H1 (cell line): ENCODE measurements around the gene PER2. TPM values are rescaled to one million over a fixed set of nuclear protein-coding genes. Genes with fewer than 3 reads are reported as not detected.

Source experiments
- CTCF ChIA-PET: fragments of 300-600 bp; sonication (Branson Sonifier 250); formaldehyde crosslinking; loops from one replicate; lab custom pipeline; 2021; ENCODE audit not compliant: partially characterized antibody; lab: Charles Lee
- POLR2A ChIA-PET: fragments of 300-600 bp; sonication (Branson Sonifier 250); formaldehyde crosslinking; loops from one replicate; lab custom pipeline; 2021; ENCODE audit warnings: inconsistent platforms; ENCODE audit not compliant: partially characterized antibody; lab: Charles Lee
- DNase-seq, 2 experiments: peaks; one replicate each; pipeline versions ENCODE4 v3.0.0 to v3.0.0-alpha.2; 2010 to 2022; ENCODE audit warnings: low spot score in 2 of 2, low read depth in 1 of 2, mixed read lengths in 1 of 2
- FAIRE-seq: peaks from 2 replicates; lab custom pipeline; 2011; peaks lifted over from hg19 to GRCh38; lab: Jason Lieb, UNC
- H2AFZ ChIP-seq: 2 replicates; pipeline ENCODE4 v1.8.1; 2012; ENCODE audit warnings: low read length, inconsistent platforms
- H2AK5ac ChIP-seq: 2 replicates; pipeline ENCODE4 v1.6.1; 2013; ENCODE audit warnings: low read depth, low read length
- H2BK120ac ChIP-seq: replicated peaks from 2 replicates; pipeline ENCODE3; 2013; ENCODE audit warnings: low read depth, low read length, inconsistent platforms
- H2BK12ac ChIP-seq: 2 replicates; pipeline ENCODE4 v1.6.1; 2013; ENCODE audit warnings: low read depth, low read length
- H2BK15ac ChIP-seq: 2 replicates; pipeline ENCODE4 v1.6.1; 2013; ENCODE audit warnings: low read length
- H2BK20ac ChIP-seq: 2 replicates; pipeline ENCODE4 v1.6.1; 2013; ENCODE audit warnings: low read length
- H2BK5ac ChIP-seq: 2 replicates; pipeline ENCODE4 v1.6.1; 2013; ENCODE audit warnings: low read depth, low read length
- H3K14ac ChIP-seq: 2 replicates; pipeline ENCODE4 v1.6.1; 2013; ENCODE audit warnings: inconsistent platforms; ENCODE audit not compliant: insufficient read length
- H3K18ac ChIP-seq: 2 replicates; pipeline ENCODE4 v1.6.1; 2013; ENCODE audit warnings: low read length; ENCODE audit errors: extremely low read depth
- H3K23ac ChIP-seq: 2 replicates; pipeline ENCODE4 v1.6.1; 2013; ENCODE audit warnings: inconsistent platforms; ENCODE audit not compliant: insufficient read length
- H3K23me2 ChIP-seq: 2 replicates; pipeline ENCODE4 v1.6.1; 2013; ENCODE audit warnings: low read depth, low read length
- H3K27ac ChIP-seq: 2 replicates; pipeline ENCODE4 v1.6.1; 2011; ENCODE audit warnings: low read depth, low read length, inconsistent platforms
- H3K27me3 ChIP-seq, 4 experiments: replicated peaks in 1 of 4; 1 replicate in 1 of 4; 2 replicates in 3 of 4; pipeline versions ENCODE4 v1.6.1 to v1.8.1; 2011 to 2013; ENCODE audit warnings: low read length in 3 of 4, mild to moderate bottlenecking in 3 of 4, inconsistent platforms in 2 of 4, mixed read lengths in 2 of 4, moderate library complexity in 1 of 4; ENCODE audit not compliant: control insufficient read depth in 3 of 4, insufficient read depth in 3 of 4; ENCODE audit errors: extremely low read depth in 1 of 4
- H3K36me3 ChIP-seq, 4 experiments: 2 replicates each; pipeline versions ENCODE4 v1.6.1 to v1.8.1; 2011 to 2013; ENCODE audit warnings: mild to moderate bottlenecking in 4 of 4, low read length in 3 of 4, moderate library complexity in 2 of 4, control low read depth in 1 of 4, inconsistent platforms in 1 of 4; ENCODE audit not compliant: insufficient read depth in 4 of 4, control insufficient read depth in 2 of 4
- H3K4ac ChIP-seq: replicated peaks from 2 replicates; pipeline ENCODE3; 2013; ENCODE audit warnings: low read length, low read depth, mixed read lengths, inconsistent platforms; ENCODE audit not compliant: insufficient read length
- H3K4me1 ChIP-seq, 4 experiments: replicated peaks in 1 of 4; 1 replicate in 1 of 4; 2 replicates in 3 of 4; pipeline versions ENCODE4 v1.6.1 to v1.8.1; 2011 to 2013; ENCODE audit warnings: low read length in 3 of 4, inconsistent platforms in 2 of 4, mixed read lengths in 1 of 4; ENCODE audit not compliant: insufficient read depth in 4 of 4, control insufficient read depth in 3 of 4
- H3K4me2 ChIP-seq, 2 experiments: 2 replicates each; pipeline versions ENCODE4 v1.6.1 to v1.8.1; 2011 to 2013; ENCODE audit warnings: low read depth in 2 of 2, low read length in 2 of 2, control low read depth in 1 of 2, inconsistent platforms in 1 of 2, mild to moderate bottlenecking in 1 of 2; ENCODE audit not compliant: insufficient read depth in 1 of 2
- H3K4me3 ChIP-seq, 4 experiments: fragments of 200-600, 300-600 bp in 1 of 4; sonication (generic), shearing (Covaris generic), sonication (Bioruptor Twin) in 1 of 4; 2 replicates each; pipeline versions ENCODE4 v1.5.1 to v1.8.1; 2011 to 2016; ENCODE audit warnings: low read length in 4 of 4, low read depth in 3 of 4, control low read depth in 2 of 4, inconsistent platforms in 2 of 4, mild to moderate bottlenecking in 2 of 4, mixed read lengths in 1 of 4, moderate library complexity in 1 of 4; ENCODE audit not compliant: insufficient read depth in 2 of 4; ENCODE audit errors: extremely low read depth in 1 of 4
- H3K56ac ChIP-seq: replicated peaks from 2 replicates; pipeline ENCODE3; 2013; ENCODE audit warnings: low read depth, mild to moderate bottlenecking, mixed read lengths, low read length, inconsistent platforms; ENCODE audit not compliant: insufficient read length
- H3K79me1 ChIP-seq: 2 replicates; pipeline ENCODE4 v1.6.1; 2013; ENCODE audit warnings: low read depth, low read length, control low read depth
- H3K79me2 ChIP-seq, 2 experiments: 2 replicates each; pipeline versions ENCODE4 v1.6.1 to v1.8.1; 2012 to 2013; ENCODE audit warnings: low read length in 2 of 2, mild to moderate bottlenecking in 2 of 2, inconsistent platforms in 1 of 2; ENCODE audit not compliant: insufficient read depth in 2 of 2, control insufficient read depth in 1 of 2
- H3K9ac ChIP-seq, 4 experiments: replicated peaks in 1 of 4; 1 replicate in 1 of 4; 2 replicates in 3 of 4; pipeline versions ENCODE4 v1.6.1 to v1.8.1; 2011 to 2013; ENCODE audit warnings: low read depth in 3 of 4, low read length in 3 of 4, control low read depth in 2 of 4, mild to moderate bottlenecking in 2 of 4, moderate library complexity in 2 of 4, inconsistent platforms in 1 of 4; ENCODE audit errors: extremely low read depth in 1 of 4
- H3K9me3 ChIP-seq, 2 experiments: 2 replicates each; pipeline versions ENCODE4 v1.6.1 to v1.8.1; 2012 to 2013; ENCODE audit warnings: mild to moderate bottlenecking in 2 of 2, moderate library complexity in 2 of 2, control low read depth in 1 of 2, inconsistent platforms in 1 of 2, low read depth in 1 of 2, low read length in 1 of 2, mixed read lengths in 1 of 2; ENCODE audit not compliant: insufficient read depth in 2 of 2
- H4K20me1 ChIP-seq, 2 experiments: replicated peaks in 1 of 2; 2 replicates each; pipeline versions ENCODE3 to v1.8.1; 2011 to 2013; ENCODE audit warnings: inconsistent platforms in 2 of 2, low read length in 2 of 2, mild to moderate bottlenecking in 1 of 2; ENCODE audit not compliant: insufficient read depth in 2 of 2, control insufficient read depth in 1 of 2
- H4K5ac ChIP-seq: 2 replicates; pipeline ENCODE4 v1.6.1; 2013; ENCODE audit warnings: low read length, low read depth, mixed read lengths, inconsistent platforms; ENCODE audit not compliant: insufficient read length
- H4K8ac ChIP-seq: 2 replicates; pipeline ENCODE4 v1.8.0; 2013; ENCODE audit warnings: mild to moderate bottlenecking, moderate library complexity, low read length, inconsistent platforms; ENCODE audit not compliant: insufficient read depth; ENCODE audit errors: extremely low read depth
- H4K91ac ChIP-seq: replicated peaks from 2 replicates; pipeline ENCODE3; 2013; ENCODE audit warnings: low read length, mixed read lengths, inconsistent platforms; ENCODE audit not compliant: insufficient read length
- CTCF ChIP-seq, 3 experiments: IDR thresholded peaks; 1 replicate in 2 of 3; 2 replicates in 1 of 3; pipeline versions ENCODE4 v1.5.1 to v1.6.1; 2011; ENCODE audit warnings: low read length in 3 of 3, mild to moderate bottlenecking in 3 of 3, inconsistent platforms in 2 of 3, low read depth in 1 of 3, moderate library complexity in 1 of 3; ENCODE audit not compliant: insufficient read depth in 1 of 3; ENCODE audit errors: control extremely low read depth in 1 of 3
- HDAC2 ChIP-seq, 2 experiments: fragments of 300-600 bp in 1 of 2; sonication (generic) in 1 of 2; IDR thresholded peaks; 2 replicates each; pipeline ENCODE4 v1.6.1; 2011 to 2012; ENCODE audit warnings: low read depth in 2 of 2, low read length in 2 of 2, mild to moderate bottlenecking in 2 of 2, moderate library complexity in 2 of 2, borderline replicate concordance in 1 of 2, inconsistent platforms in 1 of 2
- WGBS, 2 experiments: shearing (Covaris generic) in 1 of 2; methylation state at CpG; one replicate each; pipeline versions ENCODE4 v1.1.6 to v1.1.7; 2013 to 2015; ENCODE audit warnings: low lambda C conversion rate in 2 of 2, mixed read lengths in 2 of 2, inconsistent platforms in 1 of 2, low coverage in 1 of 2, missing lambda C conversion rate in 1 of 2; ENCODE audit not compliant: insufficient replicate concordance in 2 of 2, insufficient coverage in 1 of 2, insufficient read length in 1 of 2; ENCODE audit errors: extremely low coverage in 1 of 2, missing lambda C conversion rate in 1 of 2; 5-methylcytosine and 5-hydroxymethylcytosine counted together
- polyA plus RNA-seq, 7 experiments: library from polyadenylated mRNA; depleted of rRNA in 3 of 7; stranded (reverse) in 5 of 7; unstranded in 2 of 7; fragments of >200 nt in 5 of 7; fragments of 200-250 nt in 2 of 7; gene quantifications; 1 replicate in 5 of 7; 2 replicates in 1 of 7; 4 replicates in 1 of 7; pipeline versions ENCODE4 v1.2.1 to v1.2.3, GENCODE V29; 2011 to 2013; ENCODE audit warnings: missing spikeins in 2 of 7, mixed read lengths in 2 of 7
- total RNA-seq: library from RNA; stranded (reverse); fragmentation: NEBNext Ultra II Directional; extraction: Animal tissue kit (Norgen Biotek cat#: 25700); gene quantifications from 2 replicates; pipeline ENCODE4 v1.2.1, GENCODE V29; 2021

Gene PER2
- total and polyA plus RNA-seq, 2 of the 8 experiments (the other 6 are each of a cell fraction or from before 2014, with no cell fraction given): 0.91 to 5.5 TPM

DNA sequence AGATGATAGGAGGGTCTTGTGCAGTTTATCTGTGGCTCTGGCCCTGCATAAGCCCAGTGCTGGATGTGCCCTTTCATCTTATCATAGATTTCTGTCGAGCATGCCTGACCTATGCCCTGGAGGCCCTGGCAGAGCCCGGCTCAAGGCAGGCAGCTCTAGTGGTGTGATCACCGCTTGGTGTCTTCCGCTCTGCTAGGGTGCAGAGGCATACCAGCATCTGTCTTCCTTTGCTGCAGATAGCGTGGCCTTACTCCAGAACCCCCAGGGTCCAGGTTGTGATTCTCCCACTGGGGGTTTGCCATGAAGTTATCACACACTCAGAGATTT, 18.2 kb upstream of the PER2 start:
- no peak overlapping the region for H4K8ac ChIP-seq
- no peaks in the 10 kb centered on the region for H3K79me1 ChIP-seq
- no peaks in the 10 kb centered on the region for H3K79me2 ChIP-seq
- no peak overlapping the region for H2BK120ac ChIP-seq
- no peak overlapping the region for H3K23ac ChIP-seq
- H3K4me1 ChIP-seq: peaks cover 0 to 3% (median 0%) of the 10 kb centered on the region in 4 experiments; a peak in 1 of 7 replicates
- no peak overlapping the region for H4K91ac ChIP-seq
- H3K4me3 ChIP-seq: no peak overlapping the region
- no peak overlapping the region for H2BK5ac ChIP-seq
- no peak overlapping the region for H3K56ac ChIP-seq
- no peak overlapping the region for H2AFZ ChIP-seq
- H4K20me1 ChIP-seq: no peaks in the 10 kb centered on the region
- H3K4ac ChIP-seq: no peak overlapping the region
- ChIA-PET CTCF (interaction anchor here (1.1 to 3.2 kb wide), 6 partner anchors 15 to 152 kb away, joined by 3 to 11 read pairs (median 4); partner anchors contain the start of gene TRAF3IP1), POLR2A (no interaction called here)
- H3K18ac ChIP-seq: no peak overlapping the region
- no peak overlapping the region for H3K27ac ChIP-seq
- FAIRE-seq: no peak
- no peak overlapping the region for H2BK15ac ChIP-seq
- no peak overlapping the region for H3K14ac ChIP-seq
- H3K9ac ChIP-seq: no peak overlapping the region
- no peaks in the 10 kb centered on the region for H3K9me3 ChIP-seq
- 0 out of 7 replicates have a peak, but pooled peaks cover 0 to 3% (median 0%) of the 10 kb centered on the region in 4 experiments for H3K27me3 ChIP-seq
- no peaks in the 10 kb centered on the region for H3K36me3 ChIP-seq
- no peak overlapping the region for H2AK5ac ChIP-seq
- 59% methylated on average over 5 of the region's 5 CpGs; no CpG with 5 or more reads in 1 of the 2 experiments for WGBS, 2 experiments
- DNase-seq: no peak
- H3K4me2 ChIP-seq: no peak overlapping the region
- no peak overlapping the region for H4K5ac ChIP-seq
- no peaks in the 10 kb centered on the region for H3K23me2 ChIP-seq
- H2BK20ac ChIP-seq: no peak overlapping the region
- H2BK12ac ChIP-seq: no peak overlapping the region
- TF ChIP-seq HDAC2 (IDR thresholded peaks at IDR 0.05; ENCODE audit: borderline replicate concordance in 1 of 2, low read depth in 2 of 2, low read length in 2 of 2) (no peak), CTCF (IDR thresholded peaks at IDR 0.05; ENCODE audit: control extremely low read depth in 1 of 3, insufficient read depth in 1 of 3, low read depth in 1 of 3, low read length in 3 of 3) (no peak)
